ENCODE measurements around the gene SHROOM3. TPM values are rescaled to one million over a fixed set of nuclear protein-coding genes. Genes with fewer than 3 reads are reported as not detected.

SHROOM3 gene
- total RNA-seq, 1 donor from 2014 or later, result 45.1 TPM

GRCh38 chr4:76765473-76766183 lies 330.6 kb downstream of the SHROOM3 start:
- DNase-seq (ENCODE audit: low read depth), result no peak

GRCh38 chr4:76767983-76768382 lies 333.0 kb downstream of the SHROOM3 start:
- no peak for DNase-seq (ENCODE audit: low read depth)
- TF ChIP-seq, protein P1, sequence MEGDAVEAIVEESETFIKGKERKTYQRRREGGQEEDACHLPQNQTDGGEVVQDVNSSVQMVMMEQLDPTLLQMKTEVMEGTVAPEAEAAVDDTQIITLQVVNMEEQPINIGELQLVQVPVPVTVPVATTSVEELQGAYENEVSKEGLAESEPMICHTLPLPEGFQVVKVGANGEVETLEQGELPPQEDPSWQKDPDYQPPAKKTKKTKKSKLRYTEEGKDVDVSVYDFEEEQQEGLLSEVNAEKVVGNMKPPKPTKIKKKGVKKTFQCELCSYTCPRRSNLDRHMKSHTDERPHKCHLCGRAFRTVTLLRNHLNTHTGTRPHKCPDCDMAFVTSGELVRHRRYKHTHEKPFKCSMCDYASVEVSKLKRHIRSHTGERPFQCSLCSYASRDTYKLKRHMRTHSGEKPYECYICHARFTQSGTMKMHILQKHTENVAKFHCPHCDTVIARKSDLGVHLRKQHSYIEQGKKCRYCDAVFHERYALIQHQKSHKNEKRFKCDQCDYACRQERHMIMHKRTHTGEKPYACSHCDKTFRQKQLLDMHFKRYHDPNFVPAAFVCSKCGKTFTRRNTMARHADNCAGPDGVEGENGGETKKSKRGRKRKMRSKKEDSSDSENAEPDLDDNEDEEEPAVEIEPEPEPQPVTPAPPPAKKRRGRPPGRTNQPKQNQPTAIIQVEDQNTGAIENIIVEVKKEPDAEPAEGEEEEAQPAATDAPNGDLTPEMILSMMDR (IDR thresholded peaks at IDR 0.05; ENCODE audit: insufficient read depth, low read length, poor library complexity, severe bottlenecking), result no peak
- Histone ChIP-seq H3K36me3 (ENCODE audit: control insufficient read depth, insufficient read depth, low read length) (peaks cover 5% of the 10 kb centered on the region), H3K4me3 (ENCODE audit: low read depth, low read length) (no peak overlapping the region), H3K27me3 (ENCODE audit: control insufficient read depth, insufficient read depth, low read length) (no peaks in the 10 kb centered on the region)

More at GRCh38 chr4:76765473-76766183, 330.6 kb downstream of the SHROOM3 start:
- no peaks in the 10 kb centered on the region for H3K27me3 ChIP-seq (ENCODE audit: control insufficient read depth, insufficient read depth, low read length)
- TF ChIP-seq, protein P1 (IDR thresholded peaks at IDR 0.05; ENCODE audit: insufficient read depth, low read length, poor library complexity, severe bottlenecking), result no peak
- peaks cover 2% of the 10 kb centered on the region for H3K36me3 ChIP-seq (ENCODE audit: control insufficient read depth, insufficient read depth, low read length)
- H3K4me3 ChIP-seq (ENCODE audit: low read depth, low read length), result no peak overlapping the region

DNA sequence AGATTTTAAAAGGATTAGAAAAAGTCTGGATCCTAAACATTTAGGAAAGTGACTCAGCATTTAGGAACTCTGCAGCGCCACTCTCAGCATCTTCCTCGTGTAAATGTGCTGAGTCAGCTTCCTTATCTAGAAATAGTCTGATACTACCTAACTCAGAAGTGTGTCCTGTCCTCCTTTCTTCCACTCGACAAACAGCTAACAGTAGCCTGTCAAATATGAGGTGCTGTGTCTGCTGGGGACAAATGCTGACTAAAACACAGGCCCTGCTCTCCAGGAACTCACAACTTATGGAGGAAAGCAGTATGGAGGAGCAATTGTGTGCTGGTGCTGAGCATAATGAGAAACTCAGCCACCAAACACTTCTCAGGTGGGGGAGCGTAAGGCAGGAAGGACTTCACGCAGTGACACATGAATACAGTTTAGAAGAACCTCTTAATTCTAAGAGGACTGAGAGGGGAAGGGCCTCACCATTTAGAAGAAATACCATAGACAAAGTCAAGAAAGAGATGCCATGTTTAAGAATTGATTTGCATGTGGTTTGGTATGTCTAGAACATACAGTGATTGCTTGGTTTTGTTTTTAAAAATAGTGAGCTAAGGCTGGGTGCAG lies 337.6 kb downstream of the SHROOM3 start:
- TF ChIP-seq, protein P1 (IDR thresholded peaks at IDR 0.05; ENCODE audit: insufficient read depth, low read length, poor library complexity, severe bottlenecking), result no peak
- Histone ChIP-seq H3K4me3 (ENCODE audit: low read depth, low read length) (no peak overlapping the region), H3K27me3 (ENCODE audit: control insufficient read depth, insufficient read depth, low read length) (no peaks in the 10 kb centered on the region), H3K36me3 (ENCODE audit: control insufficient read depth, insufficient read depth, low read length) (peaks cover 5% of the 10 kb centered on the region)
- no peak for DNase-seq (ENCODE audit: low read depth)

DNA sequence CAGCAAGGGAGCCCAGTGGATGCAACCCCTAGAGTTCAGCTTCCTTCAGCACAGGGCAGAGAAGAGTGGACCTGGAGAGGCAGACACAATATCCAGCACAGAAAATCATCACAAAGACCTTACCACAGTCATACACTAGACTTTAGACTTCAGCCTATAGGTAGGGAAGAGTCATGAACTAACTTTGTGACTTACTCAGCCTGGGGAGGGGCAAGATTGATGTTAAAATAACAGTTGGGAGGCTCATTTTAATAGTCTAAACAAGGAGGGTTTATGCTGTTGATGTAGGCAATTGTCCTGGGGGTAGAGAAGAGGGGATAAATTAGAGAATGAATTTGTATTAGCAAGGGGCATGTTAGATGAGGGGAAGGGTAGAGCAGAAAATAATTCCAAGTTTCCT lies 338.7 kb downstream of the SHROOM3 start:
- peaks cover 5% of the 10 kb centered on the region for H3K36me3 ChIP-seq (ENCODE audit: control insufficient read depth, insufficient read depth, low read length)
- no peak overlapping the region for H3K4me3 ChIP-seq (ENCODE audit: low read depth, low read length)
- no peak for DNase-seq (ENCODE audit: low read depth)
- no peaks in the 10 kb centered on the region for H3K27me3 ChIP-seq (ENCODE audit: control insufficient read depth, insufficient read depth, low read length)
- TF ChIP-seq, protein P1 (IDR thresholded peaks at IDR 0.05; ENCODE audit: insufficient read depth, low read length, poor library complexity, severe bottlenecking), result no peak

- no peak for DNase-seq (ENCODE audit: low read depth)
- H3K36me3 ChIP-seq (ENCODE audit: control insufficient read depth, insufficient read depth, low read length), result no peaks in the 10 kb centered on the region
- TF ChIP-seq, protein P1 (IDR thresholded peaks at IDR 0.05; ENCODE audit: insufficient read depth, low read length, poor library complexity, severe bottlenecking), result no peak
- no peak overlapping the region for H3K4me3 ChIP-seq (ENCODE audit: low read depth, low read length)
- no peaks in the 10 kb centered on the region for H3K27me3 ChIP-seq (ENCODE audit: control insufficient read depth, insufficient read depth, low read length)
Observed at GRCh38 chr4:76779740-76780459, 344.9 kb downstream of the SHROOM3 start.

All from kidney epithelial cell (primary cell).